Karpas-422 (cell line): ENCODE measurements around the gene NLRP6. TPM values are rescaled to one million over a fixed set of nuclear protein-coding genes. Genes with fewer than 3 reads are reported as not detected.

ENCODE experiments used
- DNase-seq: peaks from one replicate; pipeline ENCODE4 v3.0.0-alpha.2; 2015
- H2AFZ ChIP-seq: fragments of 200-600 bp; sonication (generic); 2 replicates; pipeline ENCODE4 v1.6.1; 2014; ENCODE audit warnings: antibody characterized with exemption, low read length, mixed read lengths
- H3K27ac ChIP-seq: fragments of 200-600 bp; sonication (generic); 2 replicates; pipeline ENCODE4 v1.5.1; 2014; ENCODE audit warnings: mild to moderate bottlenecking, low read length, moderate library complexity
- H3K27me3 ChIP-seq: fragments of 200-600 bp; sonication (generic); 2 replicates; pipeline ENCODE4 v1.6.1; 2014; ENCODE audit warnings: low read length, mixed read lengths
- H3K36me3 ChIP-seq: fragments of 200-600 bp; sonication (generic); 2 replicates; pipeline ENCODE4 v1.6.1; 2014; ENCODE audit warnings: low read length, mixed read lengths; ENCODE audit not compliant: insufficient read depth
- H3K4me1 ChIP-seq: fragments of 200-600 bp; sonication (generic); 2 replicates; pipeline ENCODE4 v1.6.1; 2014; ENCODE audit warnings: mild to moderate bottlenecking, low read length, mixed read lengths
- H3K4me2 ChIP-seq: fragments of 200-600 bp; sonication (generic); 2 replicates; pipeline ENCODE4 v1.6.1; 2014; ENCODE audit warnings: low read length, low read depth, mild to moderate bottlenecking; ENCODE audit not compliant: poor library complexity, severe bottlenecking
- H3K4me3 ChIP-seq: fragments of 200-600 bp; sonication (generic); 2 replicates; pipeline ENCODE4 v1.5.1; 2014; ENCODE audit warnings: mild to moderate bottlenecking, antibody characterized with exemption, low read length, mixed read lengths
- H3K79me2 ChIP-seq: fragments of 200-600 bp; sonication (generic); 2 replicates; pipeline ENCODE4 v1.6.1; 2014; ENCODE audit warnings: mild to moderate bottlenecking, low read length, mixed read lengths
- H3K9ac ChIP-seq: fragments of 200-600 bp; sonication (generic); 2 replicates; pipeline ENCODE4 v1.6.0; 2014; ENCODE audit warnings: low read length
- H3K9me2 ChIP-seq: fragments of 200-600 bp; sonication (generic), shearing (Covaris generic); replicated peaks from 2 replicates; pipeline ENCODE4 v1.6.0; 2014; ENCODE audit warnings: mild to moderate bottlenecking, low read length, moderate library complexity; ENCODE audit not compliant: insufficient read depth
- H3K9me3 ChIP-seq: fragments of 300-700, 200-600 bp; sonication (generic); 2 replicates; pipeline ENCODE4 v1.6.1; 2014; ENCODE audit warnings: low read length, mixed read lengths
- H4K20me1 ChIP-seq: fragments of 200-600 bp; sonication (generic); 2 replicates; pipeline ENCODE4 v1.6.1; 2014; ENCODE audit warnings: mild to moderate bottlenecking, antibody characterized with exemption, low read length, low read depth; ENCODE audit not compliant: insufficient read depth
- total RNA-seq: library from RNA; depleted of rRNA; stranded (reverse); fragments of >200 nt; shearing (Covaris generic); gene quantifications from 2 replicates; pipeline ENCODE4 v1.2.3, GENCODE V29; 2014; ENCODE audit warnings: low replicate concordance

Gene NLRP6
- total RNA-seq, 1 experiment from 2014 or later, result not detected

DNA sequence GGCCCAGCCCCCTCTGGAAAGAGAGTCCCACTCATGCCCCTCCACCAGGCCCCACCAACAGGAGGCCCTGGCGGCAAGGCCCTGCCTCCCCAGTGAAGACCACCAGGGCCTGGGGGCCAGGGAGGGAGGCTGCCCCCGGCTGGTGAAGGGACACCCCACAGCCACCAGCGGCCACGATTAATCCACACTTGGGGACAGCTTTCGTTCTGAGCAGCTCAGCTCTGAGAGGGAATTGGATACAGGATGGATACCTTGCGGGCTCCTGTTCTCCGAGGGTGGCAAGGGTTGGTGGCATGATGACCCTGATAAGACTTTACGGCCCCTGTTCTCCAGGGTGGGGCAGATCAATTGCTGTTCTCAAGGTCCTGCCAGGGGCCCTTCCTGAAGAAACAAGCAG lies 6.9 kb upstream of the NLRP6 start:
- Histone ChIP-seq H2AFZ (no peak overlapping the region), H4K20me1 (no peaks in the 10 kb centered on the region), H3K79me2 (no peaks in the 10 kb centered on the region), H3K4me3 (no peak overlapping the region), H3K4me2 (no peak overlapping the region), H3K9me3 (no peaks in the 10 kb centered on the region), H3K4me1 (peaks cover 37% of the 10 kb centered on the region), H3K9me2 (no peaks in the 10 kb centered on the region), H3K27me3 (no peaks in the 10 kb centered on the region; the same call in 1 of the 2 replicates), H3K9ac (no peak overlapping the region), H3K27ac (no peak overlapping the region), H3K36me3 (no peaks in the 10 kb centered on the region)
- DNase-seq, result no peak

- DNase-seq, result no peak
- H3K9ac ChIP-seq, result no peak overlapping the region
Measured at GRCh38 chr11:272195-272930, 5.8 kb upstream of the NLRP6 start.

DNA sequence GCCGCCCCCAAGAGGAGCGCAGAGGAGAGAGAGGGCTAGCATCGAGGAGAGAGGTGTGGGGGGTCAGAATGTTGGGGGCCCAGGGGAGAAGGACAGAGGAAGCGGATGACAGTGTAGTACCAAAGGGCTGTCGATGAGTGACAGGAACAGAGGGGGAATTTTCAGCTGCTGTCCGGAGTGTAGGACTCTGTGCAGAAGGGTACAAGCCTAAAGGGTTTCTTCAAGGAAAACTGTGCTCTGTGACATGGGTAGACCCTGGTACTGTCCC lies 5.3 kb upstream of the NLRP6 start:
- Histone ChIP-seq H3K4me2 (no peak overlapping the region), H3K27ac (no peak overlapping the region), H3K9me3 (no peaks in the 10 kb centered on the region), H3K27me3 (no peaks in the 10 kb centered on the region; the same call in 1 of the 2 replicates), H3K4me3 (no peak overlapping the region), H3K4me1 (peaks cover 32% of the 10 kb centered on the region), H4K20me1 (no peaks in the 10 kb centered on the region), H3K9me2 (no peaks in the 10 kb centered on the region), H3K79me2 (no peaks in the 10 kb centered on the region), H3K9ac (no peak overlapping the region), H2AFZ (no peak overlapping the region), H3K36me3 (no peaks in the 10 kb centered on the region)
- no peak for DNase-seq

More at GRCh38 chr11:272195-272930, 5.8 kb upstream of the NLRP6 start:
- H4K20me1 ChIP-seq, result no peaks in the 10 kb centered on the region
- H2AFZ ChIP-seq, result no peak overlapping the region
- H3K4me2 ChIP-seq, result no peak overlapping the region
- H3K9me3 ChIP-seq, result no peaks in the 10 kb centered on the region
- H3K4me3 ChIP-seq, result no peak overlapping the region
- H3K27ac ChIP-seq, result no peak overlapping the region
- no peaks in the 10 kb centered on the region for H3K36me3 ChIP-seq
- H3K79me2 ChIP-seq, result no peaks in the 10 kb centered on the region
- H3K27me3 ChIP-seq, result no peaks in the 10 kb centered on the region; the same call in 1 of the 2 replicates
- H3K4me1 ChIP-seq, result peaks cover 37% of the 10 kb centered on the region
- no peaks in the 10 kb centered on the region for H3K9me2 ChIP-seq

DNA sequence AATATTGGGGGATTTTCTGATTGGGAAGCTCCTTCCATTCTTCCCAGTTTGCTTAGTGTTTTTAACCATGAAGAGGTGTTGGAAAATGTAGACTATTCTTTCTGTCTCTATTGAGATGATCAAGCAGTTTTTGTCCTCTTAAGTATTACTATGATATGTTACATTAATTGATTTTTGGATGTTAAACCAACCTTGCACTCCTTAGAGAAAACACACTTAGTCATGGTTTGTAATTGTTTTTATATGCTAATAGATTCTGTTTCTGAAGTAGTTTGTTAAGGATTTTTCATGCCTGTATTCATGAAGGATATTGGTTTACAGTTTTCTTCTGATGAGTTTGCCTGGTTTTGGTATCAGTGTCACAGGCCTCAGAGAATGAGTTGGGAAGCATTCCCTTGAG lies 2.0 kb upstream of the NLRP6 start:
- H3K4me3 ChIP-seq, result no peak overlapping the region
- no peaks in the 10 kb centered on the region for H4K20me1 ChIP-seq
- no peak overlapping the region for H3K27ac ChIP-seq
- H3K9me3 ChIP-seq, result no peaks in the 10 kb centered on the region
- no peaks in the 10 kb centered on the region for H3K79me2 ChIP-seq
- peaks cover 10% of the 10 kb centered on the region for H3K4me1 ChIP-seq
- H3K4me2 ChIP-seq, result no peak overlapping the region
- H2AFZ ChIP-seq, result no peak overlapping the region
- no peaks in the 10 kb centered on the region for H3K9me2 ChIP-seq
- H3K27me3 ChIP-seq, result no peaks in the 10 kb centered on the region; the same call in 1 of the 2 replicates
- no peaks in the 10 kb centered on the region for H3K36me3 ChIP-seq
- no peak overlapping the region for H3K9ac ChIP-seq
- no peak for DNase-seq

GRCh38 chr11:279040-279965 lies 1.1 kb downstream of the NLRP6 start:
- Histone ChIP-seq H3K79me2 (no peaks in the 10 kb centered on the region), H4K20me1 (no peaks in the 10 kb centered on the region), H3K4me1 (peaks cover 10% of the 10 kb centered on the region), H3K27me3 (no peaks in the 10 kb centered on the region; the same call in 1 of the 2 replicates), H3K27ac (no peak overlapping the region), H3K9me3 (no peaks in the 10 kb centered on the region), H3K9ac (no peak overlapping the region), H3K9me2 (no peaks in the 10 kb centered on the region), H2AFZ (no peak overlapping the region), H3K4me3 (no peak overlapping the region), H3K4me2 (no peak overlapping the region), H3K36me3 (no peaks in the 10 kb centered on the region)
- no peak for DNase-seq

- no peaks in the 10 kb centered on the region for H3K36me3 ChIP-seq
- H3K27me3 ChIP-seq, result no peaks in the 10 kb centered on the region; the same call in 1 of the 2 replicates
- no peak for DNase-seq
- no peak overlapping the region for H3K27ac ChIP-seq
- no peaks in the 10 kb centered on the region for H3K9me2 ChIP-seq
- H3K4me1 ChIP-seq, result peaks cover 3% of the 10 kb centered on the region
- H4K20me1 ChIP-seq, result no peaks in the 10 kb centered on the region
- no peak overlapping the region for H3K4me3 ChIP-seq
- no peaks in the 10 kb centered on the region for H3K79me2 ChIP-seq
- H3K4me2 ChIP-seq, result no peak overlapping the region
- no peak overlapping the region for H3K9ac ChIP-seq
- no peak overlapping the region for H2AFZ ChIP-seq
- no peaks in the 10 kb centered on the region for H3K9me3 ChIP-seq
Measured at GRCh38 chr11:279966-280705, 1.9 kb downstream of the NLRP6 start.

DNA sequence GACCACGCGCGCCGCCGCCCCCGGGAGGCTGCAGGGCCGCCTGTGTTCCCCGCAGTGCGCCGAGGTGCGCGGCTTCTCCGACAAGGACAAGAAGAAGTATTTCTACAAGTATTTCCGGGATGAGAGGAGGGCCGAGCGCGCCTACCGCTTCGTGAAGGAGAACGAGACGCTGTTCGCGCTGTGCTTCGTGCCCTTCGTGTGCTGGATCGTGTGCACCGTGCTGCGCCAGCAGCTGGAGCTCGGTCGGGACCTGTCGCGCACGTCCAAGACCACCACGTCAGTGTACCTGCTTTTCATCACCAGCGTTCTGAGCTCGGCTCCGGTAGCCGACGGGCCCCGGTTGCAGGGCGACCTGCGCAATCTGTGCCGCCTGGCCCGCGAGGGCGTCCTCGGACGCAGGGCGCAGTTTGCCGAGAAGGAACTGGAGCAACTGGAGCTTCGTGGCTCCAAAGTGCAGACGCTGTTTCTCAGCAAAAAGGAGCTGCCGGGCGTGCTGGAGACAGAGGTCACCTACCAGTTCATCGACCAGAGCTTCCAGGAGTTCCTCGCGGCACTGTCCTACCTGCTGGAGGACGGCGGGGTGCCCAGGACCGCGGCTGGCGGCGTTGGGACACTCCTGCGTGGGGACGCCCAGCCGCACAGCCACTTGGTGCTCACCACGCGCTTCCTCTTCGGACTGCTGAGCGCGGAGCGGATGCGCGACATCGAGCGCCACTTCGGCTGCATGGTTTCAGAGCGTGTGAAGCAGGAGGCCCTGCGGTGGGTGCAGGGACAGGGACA lies 2.7 kb downstream of the NLRP6 start:
- no peak for DNase-seq
- Histone ChIP-seq H3K9ac (no peak overlapping the region), H4K20me1 (no peaks in the 10 kb centered on the region), H3K79me2 (no peaks in the 10 kb centered on the region), H3K27ac (no peak overlapping the region), H3K27me3 (no peaks in the 10 kb centered on the region; the same call in 1 of the 2 replicates), H3K9me2 (no peaks in the 10 kb centered on the region), H3K9me3 (no peaks in the 10 kb centered on the region), H3K4me1 (no peaks in the 10 kb centered on the region), H3K36me3 (no peaks in the 10 kb centered on the region), H3K4me2 (no peak overlapping the region), H3K4me3 (no peak overlapping the region), H2AFZ (no peak overlapping the region)
